HepG2 (cell line): Measurements from ENCODE around the gene GADD45GIP1. TPM values are rescaled to one million over a fixed set of nuclear protein-coding genes. Genes with fewer than 3 reads are reported as not detected.
A peak's percentile ranks its signal among the peaks of the same experiment; 100 is the strongest.

Source experiments
- ARNT2 ChIP-seq: sonication (generic); formaldehyde crosslinking; IDR thresholded peaks from 2 replicates; pipeline ENCODE4 v1.8.0; 2022; ENCODE audit warnings: mild to moderate bottlenecking, low read depth, missing genetic modification reagents, moderate library complexity
- CBX5 ChIP-seq: sonication (generic); formaldehyde crosslinking; IDR thresholded peaks from 2 replicates; pipeline ENCODE4 v1.4.0; 2020; ENCODE audit warnings: missing genetic modification reagents, borderline replicate concordance
- DPF2 ChIP-seq: sonication (generic); formaldehyde crosslinking; IDR thresholded peaks from 2 replicates; pipeline ENCODE4 v1.4.0; 2020; ENCODE audit warnings: mild to moderate bottlenecking, low read depth, missing genetic modification reagents, borderline replicate concordance
- ELF3 ChIP-seq: IDR thresholded peaks from 2 replicates; pipeline ENCODE4 v1.6.1; 2016; ENCODE audit warnings: missing genetic modification reagents, missing compliant biosample characterization
- FLYWCH1 ChIP-seq: sonication (generic); formaldehyde crosslinking; IDR thresholded peaks from 2 replicates; pipeline ENCODE4 v1.8.1; 2023; ENCODE audit warnings: mild to moderate bottlenecking, missing genetic modification reagents
- KLF6 ChIP-seq: IDR thresholded peaks from 2 replicates; pipeline ENCODE4 v1.8.0; 2016; ENCODE audit warnings: missing biosample characterization, missing genetic modification reagents
- KLF9 ChIP-seq: IDR thresholded peaks from 2 replicates; pipeline ENCODE4 v1.6.1; 2016; ENCODE audit warnings: low read depth
- SP1 ChIP-seq, 2 experiments: fragments of 450-650 bp in 1 of 2; sonication (generic) in 1 of 2; formaldehyde crosslinking in 1 of 2; IDR thresholded peaks; 2 replicates each; pipeline versions ENCODE4 v1.4.0 to v1.6.1; 2016 to 2020; ENCODE audit warnings: missing genetic modification reagents in 1 of 2
- SRF ChIP-seq: IDR thresholded peaks from 2 replicates; pipeline ENCODE4 v1.6.1; 2011; ENCODE audit warnings: mild to moderate bottlenecking, low read depth, low read length, moderate library complexity
- ZMAT3 ChIP-seq: sonication (generic); formaldehyde crosslinking; conservative IDR thresholded peaks from 2 replicates; pipeline ENCODE4 v1.7.0; 2021; ENCODE audit warnings: missing genetic modification reagents
- ZNF207 ChIP-seq: fragments of 450-650 bp; IDR thresholded peaks from 2 replicates; pipeline ENCODE4 v1.6.1; 2016; ENCODE audit warnings: antibody characterized with exemption, borderline replicate concordance
- ZNF30 ChIP-seq: sonication (generic); formaldehyde crosslinking; IDR thresholded peaks from 2 replicates; pipeline ENCODE4 v1.5.0; 2020; ENCODE audit warnings: mild to moderate bottlenecking, missing genetic modification reagents
- ZNF550 ChIP-seq: sonication (generic); formaldehyde crosslinking; IDR thresholded peaks from 2 replicates; pipeline ENCODE4 v1.4.0; 2020; ENCODE audit warnings: mild to moderate bottlenecking, missing genetic modification reagents, borderline replicate concordance
- ZNF644 ChIP-seq: IDR thresholded peaks from 2 replicates; pipeline ENCODE4 v1.6.1; 2016; ENCODE audit warnings: low read depth
- ZNF772 ChIP-seq: sonication (generic); formaldehyde crosslinking; IDR thresholded peaks from 2 replicates; pipeline ENCODE4 v1.5.0; 2020; ENCODE audit warnings: mild to moderate bottlenecking, missing genetic modification reagents
- polyA plus RNA-seq, 8 experiments: library from polyadenylated mRNA; depleted of rRNA in 3 of 8; stranded (reverse) in 7 of 8; unstranded in 1 of 8; fragments of >200 nt; fragmentation: Illumina TruSeq in 4 of 8; extraction: Trizol in 4 of 8; gene quantifications; 2 replicates each; pipeline versions ENCODE4 v1.2.1 to v1.2.3, GENCODE V29; 2011 to 2016; ENCODE audit warnings: low read depth in 4 of 8, missing spikeins in 1 of 8, mixed read lengths in 1 of 8; ENCODE audit not compliant: insufficient read depth in 1 of 8
- total RNA-seq, 5 experiments: library from RNA; depleted of rRNA; stranded (reverse); fragments of >200 nt; fragmentation: Illumina TruSeq; extraction: Trizol; gene quantifications; 2 replicates each; pipeline ENCODE4 v1.2.3, GENCODE V29; 2016; ENCODE audit warnings: low read depth in 1 of 5
- TF ChIP-seq, protein P1 (sequence below): sonication (generic); formaldehyde crosslinking; IDR thresholded peaks from 2 replicates; pipeline ENCODE4 v1.4.0; 2020; ENCODE audit warnings: mild to moderate bottlenecking, low read depth, missing genetic modification reagents
- TF ChIP-seq, protein P2 (sequence below): sonication (generic); formaldehyde crosslinking; IDR thresholded peaks from 2 replicates; pipeline ENCODE4 v1.5.1; 2020; ENCODE audit warnings: mild to moderate bottlenecking, missing genetic modification reagents, moderate library complexity
- TF ChIP-seq, protein P3 (sequence below): sonication (generic); formaldehyde crosslinking; IDR thresholded peaks from 2 replicates; pipeline ENCODE4 v1.4.0; 2020; ENCODE audit warnings: missing genetic modification reagents, borderline replicate concordance
- TF ChIP-seq, protein P4 (sequence below): sonication (generic); formaldehyde crosslinking; IDR thresholded peaks from 2 replicates; pipeline ENCODE4 v1.4.0; 2020; ENCODE audit warnings: missing genetic modification reagents, borderline replicate concordance

The GADD45GIP1 gene
- total and polyA plus RNA-seq, 2 of the 13 experiments (the other 11 are each of a cell fraction or from before 2014, with no cell fraction given) = 24.6 to 30.7 TPM

DNA sequence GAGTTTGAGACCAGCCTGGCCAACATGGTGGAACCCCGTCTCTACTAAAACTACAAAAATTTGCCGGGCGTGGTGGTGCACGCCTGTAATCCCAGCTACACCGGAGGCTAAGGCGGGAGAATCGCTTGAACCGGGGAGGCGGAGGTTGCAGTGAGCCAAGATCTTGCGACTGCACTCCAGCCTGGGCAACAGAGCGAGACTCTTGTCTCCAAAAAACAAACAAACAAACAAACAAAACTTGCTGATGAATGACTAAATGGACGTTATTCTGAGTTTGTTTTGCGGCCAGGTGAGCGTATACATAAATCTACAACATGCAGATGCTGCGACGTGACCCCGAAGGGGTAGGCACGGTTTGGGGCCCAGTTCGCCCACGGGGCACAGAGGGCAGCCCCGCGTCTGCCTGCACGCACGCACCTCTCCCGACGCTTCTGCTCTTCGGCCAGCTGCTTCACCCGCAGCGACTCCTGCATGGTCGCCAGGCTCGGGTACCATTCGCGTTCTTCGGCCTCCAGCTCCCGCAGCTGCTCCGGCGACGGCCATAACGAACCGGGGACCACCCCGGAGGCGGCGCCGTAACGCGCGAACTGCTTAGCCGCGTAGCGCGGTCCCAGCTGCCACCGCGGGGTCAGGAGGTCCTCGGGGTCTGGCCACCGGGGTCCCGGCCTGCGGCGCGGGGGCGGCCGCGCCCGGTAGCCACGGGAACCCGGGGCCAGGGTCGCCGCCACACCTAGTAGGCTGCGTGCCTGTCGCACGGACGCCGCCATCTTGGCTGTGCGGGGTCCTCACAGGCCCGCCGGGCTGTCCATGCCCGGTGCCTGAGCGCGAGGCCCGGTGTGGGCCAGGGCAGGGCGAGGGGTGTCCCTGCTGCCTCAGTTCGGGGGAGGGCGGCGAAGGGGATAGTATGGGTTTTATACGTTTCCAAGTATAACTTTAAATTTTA lies at the start of gene GADD45GIP1 (continued):
- TF ChIP-seq, protein P1, sequence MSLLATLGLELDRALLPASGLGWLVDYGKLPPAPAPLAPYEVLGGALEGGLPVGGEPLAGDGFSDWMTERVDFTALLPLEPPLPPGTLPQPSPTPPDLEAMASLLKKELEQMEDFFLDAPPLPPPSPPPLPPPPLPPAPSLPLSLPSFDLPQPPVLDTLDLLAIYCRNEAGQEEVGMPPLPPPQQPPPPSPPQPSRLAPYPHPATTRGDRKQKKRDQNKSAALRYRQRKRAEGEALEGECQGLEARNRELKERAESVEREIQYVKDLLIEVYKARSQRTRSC (CRISPR knock-in tag) = peak; percentile 79; the same call in 1 of the 2 replicates
- TF ChIP-seq FLYWCH1 (CRISPR knock-in tag) = no peak
- TF ChIP-seq CBX5 (CRISPR knock-in tag) = no peak
- TF ChIP-seq ELF3 (CRISPR knock-in tag) = no peak
- TF ChIP-seq SRF = no peak
- no peak for TF ChIP-seq SP1 (IDR thresholded peaks at IDR 0.05)
- TF ChIP-seq SP1 (CRISPR knock-in tag; IDR thresholded peaks at IDR 0.05) = 0 out of 2 replicates have a peak, but pooled peaks have one; percentile 41
- TF ChIP-seq ZNF207 = no peak
- no peak; the same call in 1 of the 2 replicates for TF ChIP-seq ARNT2 (CRISPR knock-in tag)
- TF ChIP-seq ZMAT3 = peak; percentile 77; the same call in 1 of the 2 replicates
- TF ChIP-seq, protein P2, sequence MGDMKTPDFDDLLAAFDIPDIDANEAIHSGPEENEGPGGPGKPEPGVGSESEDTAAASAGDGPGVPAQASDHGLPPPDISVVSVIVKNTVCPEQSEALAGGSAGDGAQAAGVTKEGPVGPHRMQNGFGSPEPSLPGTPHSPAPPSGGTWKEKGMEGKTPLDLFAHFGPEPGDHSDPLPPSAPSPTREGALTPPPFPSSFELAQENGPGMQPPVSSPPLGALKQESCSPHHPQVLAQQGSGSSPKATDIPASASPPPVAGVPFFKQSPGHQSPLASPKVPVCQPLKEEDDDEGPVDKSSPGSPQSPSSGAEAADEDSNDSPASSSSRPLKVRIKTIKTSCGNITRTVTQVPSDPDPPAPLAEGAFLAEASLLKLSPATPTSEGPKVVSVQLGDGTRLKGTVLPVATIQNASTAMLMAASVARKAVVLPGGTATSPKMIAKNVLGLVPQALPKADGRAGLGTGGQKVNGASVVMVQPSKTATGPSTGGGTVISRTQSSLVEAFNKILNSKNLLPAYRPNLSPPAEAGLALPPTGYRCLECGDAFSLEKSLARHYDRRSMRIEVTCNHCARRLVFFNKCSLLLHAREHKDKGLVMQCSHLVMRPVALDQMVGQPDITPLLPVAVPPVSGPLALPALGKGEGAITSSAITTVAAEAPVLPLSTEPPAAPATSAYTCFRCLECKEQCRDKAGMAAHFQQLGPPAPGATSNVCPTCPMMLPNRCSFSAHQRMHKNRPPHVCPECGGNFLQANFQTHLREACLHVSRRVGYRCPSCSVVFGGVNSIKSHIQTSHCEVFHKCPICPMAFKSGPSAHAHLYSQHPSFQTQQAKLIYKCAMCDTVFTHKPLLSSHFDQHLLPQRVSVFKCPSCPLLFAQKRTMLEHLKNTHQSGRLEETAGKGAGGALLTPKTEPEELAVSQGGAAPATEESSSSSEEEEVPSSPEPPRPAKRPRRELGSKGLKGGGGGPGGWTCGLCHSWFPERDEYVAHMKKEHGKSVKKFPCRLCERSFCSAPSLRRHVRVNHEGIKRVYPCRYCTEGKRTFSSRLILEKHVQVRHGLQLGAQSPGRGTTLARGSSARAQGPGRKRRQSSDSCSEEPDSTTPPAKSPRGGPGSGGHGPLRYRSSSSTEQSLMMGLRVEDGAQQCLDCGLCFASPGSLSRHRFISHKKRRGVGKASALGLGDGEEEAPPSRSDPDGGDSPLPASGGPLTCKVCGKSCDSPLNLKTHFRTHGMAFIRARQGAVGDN (CRISPR knock-in tag) = peak; percentile 90
- TF ChIP-seq, protein P3, sequence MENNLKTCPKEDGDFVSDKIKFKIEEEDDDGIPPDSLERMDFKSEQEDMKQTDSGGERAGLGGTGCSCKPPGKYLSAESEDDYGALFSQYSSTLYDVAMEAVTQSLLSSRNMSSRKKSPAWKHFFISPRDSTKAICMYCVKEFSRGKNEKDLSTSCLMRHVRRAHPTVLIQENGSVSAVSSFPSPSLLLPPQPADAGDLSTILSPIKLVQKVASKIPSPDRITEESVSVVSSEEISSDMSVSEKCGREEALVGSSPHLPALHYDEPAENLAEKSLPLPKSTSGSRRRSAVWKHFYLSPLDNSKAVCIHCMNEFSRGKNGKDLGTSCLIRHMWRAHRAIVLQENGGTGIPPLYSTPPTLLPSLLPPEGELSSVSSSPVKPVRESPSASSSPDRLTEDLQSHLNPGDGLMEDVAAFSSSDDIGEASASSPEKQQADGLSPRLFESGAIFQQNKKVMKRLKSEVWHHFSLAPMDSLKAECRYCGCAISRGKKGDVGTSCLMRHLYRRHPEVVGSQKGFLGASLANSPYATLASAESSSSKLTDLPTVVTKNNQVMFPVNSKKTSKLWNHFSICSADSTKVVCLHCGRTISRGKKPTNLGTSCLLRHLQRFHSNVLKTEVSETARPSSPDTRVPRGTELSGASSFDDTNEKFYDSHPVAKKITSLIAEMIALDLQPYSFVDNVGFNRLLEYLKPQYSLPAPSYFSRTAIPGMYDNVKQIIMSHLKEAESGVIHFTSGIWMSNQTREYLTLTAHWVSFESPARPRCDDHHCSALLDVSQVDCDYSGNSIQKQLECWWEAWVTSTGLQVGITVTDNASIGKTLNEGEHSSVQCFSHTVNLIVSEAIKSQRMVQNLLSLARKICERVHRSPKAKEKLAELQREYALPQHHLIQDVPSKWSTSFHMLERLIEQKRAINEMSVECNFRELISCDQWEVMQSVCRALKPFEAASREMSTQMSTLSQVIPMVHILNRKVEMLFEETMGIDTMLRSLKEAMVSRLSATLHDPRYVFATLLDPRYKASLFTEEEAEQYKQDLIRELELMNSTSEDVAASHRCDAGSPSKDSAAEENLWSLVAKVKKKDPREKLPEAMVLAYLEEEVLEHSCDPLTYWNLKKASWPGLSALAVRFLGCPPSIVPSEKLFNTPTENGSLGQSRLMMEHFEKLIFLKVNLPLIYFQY (CRISPR knock-in tag) = peak; percentile 51
- TF ChIP-seq DPF2 (CRISPR knock-in tag) = no peak
- TF ChIP-seq KLF6 (CRISPR knock-in tag) = peak; percentile 86; the same call in 1 of the 2 replicates
- no peak for TF ChIP-seq ZNF644 (CRISPR knock-in tag)
- TF ChIP-seq ZNF550 (CRISPR knock-in tag) = no peak
- TF ChIP-seq, protein P4, sequence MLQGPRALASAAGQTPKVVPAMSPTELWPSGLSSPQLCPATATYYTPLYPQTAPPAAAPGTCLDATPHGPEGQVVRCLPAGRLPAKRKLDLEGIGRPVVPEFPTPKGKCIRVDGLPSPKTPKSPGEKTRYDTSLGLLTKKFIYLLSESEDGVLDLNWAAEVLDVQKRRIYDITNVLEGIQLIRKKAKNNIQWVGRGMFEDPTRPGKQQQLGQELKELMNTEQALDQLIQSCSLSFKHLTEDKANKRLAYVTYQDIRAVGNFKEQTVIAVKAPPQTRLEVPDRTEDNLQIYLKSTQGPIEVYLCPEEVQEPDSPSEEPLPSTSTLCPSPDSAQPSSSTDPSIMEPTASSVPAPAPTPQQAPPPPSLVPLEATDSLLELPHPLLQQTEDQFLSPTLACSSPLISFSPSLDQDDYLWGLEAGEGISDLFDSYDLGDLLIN = no peak
- TF ChIP-seq KLF9 = no peak
- no peak for TF ChIP-seq ZNF30 (CRISPR knock-in tag)
- no peak for TF ChIP-seq ZNF772 (CRISPR knock-in tag)
